PC-3 (cell line): ENCODE results near the gene ZNF689. TPM values are rescaled to one million over a fixed set of nuclear protein-coding genes. Genes with fewer than 3 reads are reported as not detected.

Experiments
- ATAC-seq: fragments of 200-7000 bp; cut with Tn5 transposase; 2 replicates; pipeline ENCODE4 v1.9.1; 2020; ENCODE audit warnings: mild to moderate bottlenecking, moderate library complexity
- BruUV-seq: library from RNA; stranded (reverse); fragments of 400-500 nt; replicated peaks from 2 replicates; lab custom pipeline; 2021; lab: Mats Ljungman, UMichigan
- CTCF ChIA-PET: fragments of 300-600 bp; sonication (Branson Sonifier 250); formaldehyde crosslinking; loops from one replicate; lab custom pipeline; 2022; ENCODE audit warnings: antibody characterized with exemption; lab: Charles Lee
- POLR2A ChIA-PET: fragments of 300-600 bp; sonication (Branson Sonifier 250); formaldehyde crosslinking; loops from one replicate; lab custom pipeline; 2022; ENCODE audit warnings: antibody characterized with exemption; ENCODE audit not compliant: unreplicated experiment; lab: Charles Lee
- DNase-seq: peaks from one replicate; pipeline ENCODE4 v3.0.0-alpha.2; 2015
- H2AFZ ChIP-seq: fragments of 300-600 bp; sonication (generic); 2 replicates; pipeline ENCODE4 v1.6.0; 2016; ENCODE audit warnings: antibody characterized with exemption, low read length
- H3F3A ChIP-seq: fragments of 300-600 bp; sonication (generic); one replicate; pipeline ENCODE4 v1.6.0; 2017; ENCODE audit warnings: antibody characterized with exemption, low read length, control low read depth, mild to moderate bottlenecking; ENCODE audit not compliant: unreplicated experiment
- H3K27ac ChIP-seq: fragments of 300-600 bp; sonication (generic); 2 replicates; pipeline ENCODE4 v1.5.1; 2016; ENCODE audit warnings: mild to moderate bottlenecking, low read length
- H3K27me3 ChIP-seq: fragments of 300-600 bp; sonication (generic); 2 replicates; pipeline ENCODE4 v1.6.1; 2016; ENCODE audit warnings: low read length, mixed read lengths
- H3K36me3 ChIP-seq: fragments of 300-600 bp; sonication (generic); 2 replicates; pipeline ENCODE4 v1.6.1; 2016; ENCODE audit warnings: low read depth, mixed run types, low read length, mixed read lengths
- H3K4me1 ChIP-seq: fragments of 300-600 bp; sonication (generic); 2 replicates; pipeline ENCODE4 v1.5.1; 2016; ENCODE audit warnings: low read length; ENCODE audit not compliant: insufficient read depth
- H3K4me2 ChIP-seq: fragments of 300-600 bp; sonication (generic); 2 replicates; pipeline ENCODE4 v1.6.0; 2016; ENCODE audit warnings: low read length
- H3K4me3 ChIP-seq: fragments of 300-600 bp; sonication (generic); 2 replicates; pipeline ENCODE4 v1.5.1; 2016; ENCODE audit warnings: mild to moderate bottlenecking, low read length, mixed read lengths
- H3K79me2 ChIP-seq: fragments of 300-600 bp; sonication (generic); 2 replicates; pipeline ENCODE4 v1.6.1; 2017; ENCODE audit warnings: low read length, mixed read lengths
- H3K9ac ChIP-seq: fragments of 300-600 bp; sonication (generic); 2 replicates; pipeline ENCODE4 v1.6.0; 2016; ENCODE audit warnings: mild to moderate bottlenecking, low read length
- H3K9me2 ChIP-seq: fragments of 300-600 bp; sonication (generic); replicated peaks from 2 replicates; pipeline ENCODE4 v1.6.1; 2016; ENCODE audit warnings: mixed run types, low read length, mixed read lengths
- H3K9me3 ChIP-seq: fragments of 300-600 bp; sonication (generic); 2 replicates; pipeline ENCODE4 v1.6.1; 2016; ENCODE audit warnings: low read length, mixed read lengths
- H4K20me1 ChIP-seq: fragments of 300-600 bp; sonication (generic); 2 replicates; pipeline ENCODE4 v1.6.1; 2016; ENCODE audit warnings: low read length, mixed read lengths
- EZH2 ChIP-seq: fragments of 300-600 bp; sonication (generic); IDR thresholded peaks from one replicate; pipeline ENCODE4 v1.6.1; 2017; ENCODE audit warnings: antibody characterized with exemption, mild to moderate bottlenecking, low read length; ENCODE audit not compliant: unreplicated experiment
- EZH2phosphoT487 ChIP-seq: fragments of 300-600 bp; sonication (generic); IDR thresholded peaks from 2 replicates; pipeline ENCODE4 v1.6.1; 2018; ENCODE audit warnings: mild to moderate bottlenecking, antibody characterized with exemption, low read length, borderline replicate concordance
- intact Hi-C: fragments of 100-400 bp; cut with micrococcal nuclease; formaldehyde crosslinking; loops from 2 replicates; pipeline ENCODE4 v1.9.0; 2023
- total RNA-seq: library from RNA; depleted of rRNA; stranded (reverse); fragments of >200 nt; gene quantifications from 2 replicates; pipeline ENCODE4 v1.2.3, GENCODE V29; 2014
- TF ChIP-seq, protein P1 (sequence below): fragments of 300-600 bp; sonication (generic); conservative IDR thresholded peaks from 2 replicates; pipeline ENCODE4 v1.5.1; 2017; ENCODE audit warnings: antibody characterized with exemption, low read depth, mild to moderate bottlenecking, low read length

Gene ZNF689
- total RNA-seq, 1 experiment from 2014 or later = 6.0 TPM

DNA sequence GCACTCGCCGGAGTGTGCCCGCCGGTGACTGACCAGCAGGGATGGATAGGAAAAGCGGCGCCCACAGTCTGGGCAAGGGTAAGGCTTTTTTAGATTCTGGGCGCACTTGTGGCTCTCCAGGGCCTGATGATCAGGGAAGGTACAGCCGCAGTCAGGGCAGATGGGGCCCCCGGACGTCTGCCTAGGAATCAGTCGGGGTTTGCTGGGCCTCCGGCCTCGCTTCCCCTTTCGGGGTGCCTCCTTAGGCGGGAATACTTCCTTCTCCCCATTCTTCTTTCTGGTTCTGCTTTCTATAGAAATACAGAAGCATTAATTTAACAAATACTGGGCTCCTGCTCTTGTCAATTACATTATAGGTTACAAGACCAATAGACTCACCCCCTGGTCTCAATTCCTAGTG is 5.0 kb downstream of the ZNF689 start:
- Histone ChIP-seq H3K36me3 (no peaks in the 10 kb centered on the region; the same call in none of the 2 replicates), H3K9me3 (no peaks in the 10 kb centered on the region), H3K27ac (no peak overlapping the region), H3K27me3 (no peaks in the 10 kb centered on the region), H3F3A (no peaks in the 10 kb centered on the region), H3K9me2 (no peaks in the 10 kb centered on the region), H3K79me2 (peaks cover 18% of the 10 kb centered on the region), H3K4me3 (no peak overlapping the region), H4K20me1 (no peaks in the 10 kb centered on the region), H2AFZ (no peak overlapping the region), H3K4me2 (no peak overlapping the region), H3K4me1 (peaks cover 3% of the 10 kb centered on the region; the same call in 1 of the 2 replicates), H3K9ac (no peak overlapping the region)
- POLR2A ChIA-PET = no interaction called here
- intact Hi-C loops = no loop called here
- TF ChIP-seq EZH2phosphoT487 = no peak
- TF ChIP-seq, protein P1, sequence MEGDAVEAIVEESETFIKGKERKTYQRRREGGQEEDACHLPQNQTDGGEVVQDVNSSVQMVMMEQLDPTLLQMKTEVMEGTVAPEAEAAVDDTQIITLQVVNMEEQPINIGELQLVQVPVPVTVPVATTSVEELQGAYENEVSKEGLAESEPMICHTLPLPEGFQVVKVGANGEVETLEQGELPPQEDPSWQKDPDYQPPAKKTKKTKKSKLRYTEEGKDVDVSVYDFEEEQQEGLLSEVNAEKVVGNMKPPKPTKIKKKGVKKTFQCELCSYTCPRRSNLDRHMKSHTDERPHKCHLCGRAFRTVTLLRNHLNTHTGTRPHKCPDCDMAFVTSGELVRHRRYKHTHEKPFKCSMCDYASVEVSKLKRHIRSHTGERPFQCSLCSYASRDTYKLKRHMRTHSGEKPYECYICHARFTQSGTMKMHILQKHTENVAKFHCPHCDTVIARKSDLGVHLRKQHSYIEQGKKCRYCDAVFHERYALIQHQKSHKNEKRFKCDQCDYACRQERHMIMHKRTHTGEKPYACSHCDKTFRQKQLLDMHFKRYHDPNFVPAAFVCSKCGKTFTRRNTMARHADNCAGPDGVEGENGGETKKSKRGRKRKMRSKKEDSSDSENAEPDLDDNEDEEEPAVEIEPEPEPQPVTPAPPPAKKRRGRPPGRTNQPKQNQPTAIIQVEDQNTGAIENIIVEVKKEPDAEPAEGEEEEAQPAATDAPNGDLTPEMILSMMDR = no peak
- BruUV-seq = no TSS peak
- CTCF ChIA-PET = no interaction called here
- no peak for ATAC-seq
- no peak for DNase-seq

DNA sequence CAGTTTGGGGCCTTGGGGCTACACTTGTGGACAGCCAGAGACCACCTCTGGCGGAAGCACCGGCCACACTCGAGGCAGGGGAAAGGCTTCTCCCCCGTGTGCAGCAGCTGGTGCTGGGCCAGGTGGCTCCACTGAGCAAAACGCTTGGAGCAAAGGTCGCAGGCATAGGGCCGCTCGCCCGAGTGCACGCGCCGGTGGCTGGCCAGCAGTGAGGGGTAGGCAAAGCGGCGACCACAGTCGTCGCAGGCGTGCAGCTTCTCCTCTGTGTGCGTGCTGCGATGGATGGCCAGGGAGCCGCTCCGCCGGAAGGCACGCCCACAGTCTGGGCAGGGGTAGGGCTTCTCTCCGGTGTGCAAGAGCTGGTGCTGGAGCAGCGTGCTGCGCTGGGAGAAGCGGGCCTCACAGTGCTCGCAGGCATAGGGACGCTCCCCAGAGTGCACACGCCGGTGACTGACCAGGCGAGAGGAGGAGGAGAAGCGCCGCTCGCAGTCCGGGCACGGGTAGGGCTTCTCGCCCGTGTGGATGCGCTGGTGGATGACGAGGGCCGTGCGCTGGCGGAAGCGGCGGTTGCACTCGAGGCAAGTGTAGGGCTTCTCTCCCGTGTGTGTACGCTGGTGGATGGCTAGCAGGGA is 5.8 kb downstream of the ZNF689 start:
- Histone ChIP-seq H3K9ac (no peak overlapping the region), H3K27me3 (no peaks in the 10 kb centered on the region), H3K27ac (no peak overlapping the region), H3K4me2 (no peak overlapping the region), H3F3A (no peaks in the 10 kb centered on the region), H4K20me1 (no peaks in the 10 kb centered on the region), H3K79me2 (peaks cover 11% of the 10 kb centered on the region), H2AFZ (no peak overlapping the region), H3K9me3 (no peaks in the 10 kb centered on the region), H3K9me2 (no peaks in the 10 kb centered on the region), H3K4me1 (peaks cover 3% of the 10 kb centered on the region; the same call in 1 of the 2 replicates), H3K36me3 (no peaks in the 10 kb centered on the region; the same call in none of the 2 replicates), H3K4me3 (no peak overlapping the region)
- ChIA-PET POLR2A (no interaction called here), CTCF (no interaction called here)
- DNase-seq = no peak
- no TSS peak for BruUV-seq
- TF ChIP-seq EZH2phosphoT487 (no peak), EZH2 (no peak)
- TF ChIP-seq, protein P1 = no peak
- intact Hi-C loops = no loop called here
- no peak for ATAC-seq

DNA sequence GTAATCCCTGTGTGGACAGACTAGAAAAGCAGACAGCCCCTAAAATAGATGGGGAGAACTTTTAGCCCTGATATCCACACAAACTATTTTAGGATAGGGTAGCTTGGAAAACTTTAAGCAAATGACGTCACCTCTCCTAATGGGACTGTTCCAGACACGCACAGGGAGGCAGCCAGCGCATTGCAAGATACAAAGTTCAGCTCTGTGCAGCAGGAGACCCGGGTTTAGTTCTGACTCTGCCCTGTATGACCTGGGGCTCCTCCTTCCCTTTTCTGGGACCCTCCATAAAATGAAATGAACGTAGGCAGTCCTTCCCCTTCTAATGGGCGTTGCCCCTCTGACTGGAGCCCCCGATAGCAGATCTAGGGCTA is 6.3 kb downstream of the ZNF689 start:
- BruUV-seq = no TSS peak
- H3K79me2 ChIP-seq = peaks cover 6% of the 10 kb centered on the region; the same call in 1 of the 2 replicates
- no peaks in the 10 kb centered on the region for H3K9me2 ChIP-seq
- no peaks in the 10 kb centered on the region; the same call in none of the 2 replicates for H3K36me3 ChIP-seq
- H4K20me1 ChIP-seq = no peaks in the 10 kb centered on the region
- ATAC-seq = no peak
- no peak overlapping the region for H3K9ac ChIP-seq
- CTCF ChIA-PET = no interaction called here
- no peak overlapping the region for H3K4me3 ChIP-seq
- intact Hi-C loops = no loop called here
- H3K27me3 ChIP-seq = no peaks in the 10 kb centered on the region
- H3K27ac ChIP-seq = no peak overlapping the region
- TF ChIP-seq, protein P1 = no peak
- TF ChIP-seq EZH2 = no peak
- TF ChIP-seq EZH2phosphoT487 = no peak
- H2AFZ ChIP-seq = no peak overlapping the region
- H3K4me1 ChIP-seq = no peaks in the 10 kb centered on the region
- H3K4me2 ChIP-seq = no peak overlapping the region
- no peaks in the 10 kb centered on the region for H3K9me3 ChIP-seq
- DNase-seq = no peak
- POLR2A ChIA-PET = no interaction called here
- no peaks in the 10 kb centered on the region for H3F3A ChIP-seq
